SKM-1 treated with dmso at 0.1 percent for 144 hours (cell line): Measurements from ENCODE around the gene CRISP3.

Experiments used
- DNase-seq: peaks from one replicate; lab custom pipeline; 2025; ENCODE audit not compliant: unreplicated experiment; lab: John Stamatoyannopoulos, UW

The CRISP3 gene

GRCh38 chr6:49692534-49692933 is 51.7 kb downstream of the CRISP3 start:
- DNase-seq = no peak
